Activated CD8-positive, alpha-beta memory T cell treated with anti-CD3 and anti-CD28 coated beads, Interleukin-2, amount 50 U/mL, for 48 hours (primary cell): Measurements from ENCODE around the gene RAB6B.
"Not testable (repeated sequence)": the region's sequence is repeated elsewhere in the genome, so short reads cannot be mapped to it uniquely, and the experiment has no call there.

Experiments used
- DNase-seq: peaks from one replicate; pipeline ENCODE4 v3.0.0-alpha.2; 2020

The RAB6B gene

DNA sequence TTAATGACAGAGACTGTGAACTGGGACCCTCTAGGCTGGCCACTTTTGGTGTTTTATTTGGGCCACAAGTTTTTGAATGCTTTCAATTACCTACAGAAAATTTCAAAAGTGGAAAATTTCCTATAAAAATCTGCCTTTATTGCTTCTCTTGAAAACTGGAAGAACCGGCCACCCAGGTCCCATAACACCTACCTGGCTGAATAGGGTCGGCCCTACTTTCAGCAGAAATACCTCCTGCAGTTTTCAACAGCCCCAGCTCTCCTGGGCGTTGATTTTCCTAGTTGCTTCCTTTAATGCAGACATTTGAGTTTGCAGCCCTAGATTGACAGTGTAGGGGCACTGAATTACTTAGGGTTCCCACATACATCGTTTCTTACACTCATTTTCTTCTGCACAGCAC is 90.8 kb downstream of the RAB6B start:
- no peak for DNase-seq

DNA sequence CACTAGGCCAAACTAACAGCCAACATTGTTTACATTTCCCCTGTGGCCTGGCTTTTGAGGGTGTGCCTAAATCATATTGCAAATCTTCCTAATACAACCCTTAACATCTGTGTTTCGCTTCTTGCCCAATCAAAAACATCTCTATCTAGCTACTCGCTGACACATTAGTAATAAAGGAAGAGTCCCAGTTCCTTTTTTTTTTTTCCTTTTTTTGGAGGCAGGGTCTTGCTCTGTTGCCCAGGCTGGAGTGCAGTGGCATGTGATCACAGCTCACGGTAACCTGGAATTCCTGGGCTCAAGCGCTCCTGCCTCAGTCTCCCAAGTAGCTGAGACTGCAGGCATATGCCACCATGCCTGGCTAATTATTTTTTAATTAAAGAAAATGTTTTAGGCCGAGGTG is 92.2 kb downstream of the RAB6B start:
- DNase-seq: no peak

- no peak for DNase-seq
These were observed 95.7 kb downstream of the RAB6B start for GRCh38 chr3:133799794-133800585.

DNA sequence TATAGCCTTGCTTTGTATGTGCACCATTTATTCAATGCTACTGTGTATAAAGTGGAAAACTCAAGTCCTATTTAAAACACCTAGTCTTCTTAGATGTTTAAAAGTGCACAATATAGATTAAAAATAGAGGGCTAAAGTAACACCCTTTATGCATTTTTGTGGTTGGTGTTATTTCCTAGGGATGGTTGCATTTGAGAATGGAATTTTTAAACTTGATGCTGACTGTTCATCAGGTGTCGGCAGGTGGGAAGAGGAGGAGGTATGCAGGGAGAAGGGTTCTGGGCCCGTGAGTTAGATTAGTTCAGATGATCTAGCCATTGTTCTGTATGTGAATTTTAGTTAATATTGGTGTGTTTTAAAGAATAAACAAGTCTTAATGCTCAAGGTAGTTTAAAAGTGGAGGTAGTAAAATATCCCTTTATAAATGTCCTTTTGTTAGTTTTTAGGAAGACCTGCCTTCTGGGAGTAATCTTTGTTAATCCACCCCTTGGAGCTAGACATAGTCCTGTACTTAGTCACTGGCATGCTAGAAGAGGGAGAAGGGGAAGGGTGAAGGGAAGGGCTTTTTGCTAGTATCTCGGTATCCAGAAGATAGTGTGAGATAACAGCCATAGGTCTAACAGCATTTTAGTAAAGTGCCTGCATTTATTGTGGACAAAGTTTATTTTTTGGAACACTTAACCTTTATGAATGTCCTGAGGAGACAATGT is 98.1 kb downstream of the RAB6B start:
- DNase-seq: no peak

DNA sequence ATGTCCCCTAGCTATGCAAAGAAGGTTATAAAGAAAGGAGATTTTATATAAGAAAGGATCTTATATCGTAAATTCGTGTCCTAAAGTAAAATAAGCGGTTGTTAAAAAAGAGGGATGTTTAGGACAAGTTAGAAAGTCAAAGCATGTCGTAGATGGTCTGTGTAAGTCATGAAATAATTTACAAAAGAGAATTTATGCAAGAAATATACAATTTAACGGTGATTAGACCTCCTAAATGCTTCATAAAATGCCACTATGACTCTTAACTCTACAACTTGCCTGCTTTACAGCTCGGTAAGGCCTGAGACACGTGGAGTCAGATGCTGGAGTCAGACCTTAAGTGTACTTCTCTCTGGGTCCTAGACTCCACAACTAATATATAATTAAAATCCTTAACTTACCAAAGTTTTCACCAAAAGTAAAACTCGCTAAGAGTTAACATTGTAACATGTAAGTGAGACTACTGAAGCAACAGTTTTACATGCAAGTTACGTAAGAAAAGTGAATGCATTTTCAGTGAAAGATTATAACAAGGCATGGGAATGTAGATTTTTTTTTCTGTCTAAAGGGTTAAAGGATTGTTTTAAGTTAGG is 103.4 kb downstream of the RAB6B start:
- DNase-seq: no peak

DNA sequence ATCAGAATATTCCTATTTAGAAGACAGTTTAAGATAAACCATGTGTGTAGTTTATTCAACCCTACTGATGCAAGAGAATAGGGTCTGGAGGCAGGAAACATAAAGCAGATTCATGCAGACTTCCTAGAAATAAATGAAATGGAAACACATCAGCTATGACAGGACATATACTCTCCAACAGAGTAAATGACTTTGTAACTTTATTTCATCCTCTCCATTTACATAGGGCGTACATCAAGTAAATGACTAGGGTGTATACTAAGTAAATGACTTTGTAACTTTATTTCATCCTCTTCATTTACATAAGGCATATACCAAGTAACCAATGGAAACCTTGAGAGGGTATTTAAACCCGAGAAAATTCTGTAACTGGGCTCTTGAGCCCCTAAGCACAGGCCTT is 107.7 kb downstream of the RAB6B start:
- no peak for DNase-seq

GRCh38 chr3:133783762-133784161 is 111.9 kb downstream of the RAB6B start:
- no peak for DNase-seq

GRCh38 chr3:133782454-133782853 is 113.2 kb downstream of the RAB6B start:
- no peak for DNase-seq

DNA sequence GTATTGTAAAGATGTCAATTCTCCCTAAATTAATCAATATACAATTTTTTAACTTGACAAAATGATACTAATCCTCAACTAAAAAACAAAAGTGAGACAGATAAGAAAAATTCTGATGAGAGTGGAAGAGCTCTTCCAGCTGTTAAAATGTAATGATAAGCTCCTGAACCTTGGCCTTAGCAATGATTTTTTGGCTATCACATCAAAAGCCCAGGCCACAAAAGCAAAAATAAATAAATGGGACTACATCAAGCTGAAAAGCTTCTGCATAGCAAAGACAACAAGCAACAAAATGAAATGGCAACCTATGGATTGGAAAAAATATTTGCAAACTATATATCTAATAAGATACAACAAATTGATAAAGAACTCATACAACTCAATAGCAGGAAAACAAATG is 114.1 kb downstream of the RAB6B start:
- DNase-seq: no peak

- not testable (repeated sequence) for DNase-seq
These were observed 114.9 kb downstream of the RAB6B start for GRCh38 chr3:133780756-133781155.

GRCh38 chr3:133779626-133780203 is 116.0 kb downstream of the RAB6B start:
- DNase-seq: no peak

- DNase-seq: no peak
These were observed 117.7 kb downstream of the RAB6B start for GRCh38 chr3:133777807-133778568.

GRCh38 chr3:133776794-133777438 is 118.8 kb downstream of the RAB6B start:
- DNase-seq: no peak

- DNase-seq: no peak
These were observed 119.8 kb downstream of the RAB6B start for GRCh38 chr3:133775835-133776234.

GRCh38 chr3:133775309-133775708 is 120.4 kb downstream of the RAB6B start:
- no peak for DNase-seq
